Activated T-helper 17 cell treated with anti-CD3 and anti-CD28 coated beads, Interleukin-2, amount 50 U/mL, for 72 hours (primary cell): ENCODE results near the gene DUSP16. TPM values are rescaled to one million over a fixed set of nuclear protein-coding genes. Genes with fewer than 3 reads are reported as not detected.

Experiments used
- ATAC-seq: fragments of 150-1000 bp; cut with Tn5 transposase; replicated peaks from 2 replicates; pipeline ENCODE4 v1.10.0; 2021; ENCODE audit warnings: mild to moderate bottlenecking, moderate library complexity
- H3K27ac Mint-ChIP-seq: one replicate; pipeline ENCODE4 v1.8.0; 2022; ENCODE audit warnings: mixed read lengths
- H3K27me3 Mint-ChIP-seq: one replicate; pipeline ENCODE4 v1.8.0; 2022; ENCODE audit warnings: mixed read lengths
- H3K36me3 Mint-ChIP-seq: one replicate; pipeline ENCODE4 v1.8.0; 2022; ENCODE audit warnings: low read depth, mild to moderate bottlenecking, mixed read lengths
- H3K4me1 Mint-ChIP-seq: one replicate; pipeline ENCODE4 v1.8.0; 2022; ENCODE audit warnings: mixed read lengths
- H3K4me3 Mint-ChIP-seq: one replicate; pipeline ENCODE4 v1.8.0; 2022; ENCODE audit warnings: mild to moderate bottlenecking, mixed read lengths
- H3K9me3 Mint-ChIP-seq: one replicate; pipeline ENCODE4 v1.8.0; 2022; ENCODE audit warnings: mixed read lengths
- total RNA-seq, 2 donors: library from RNA; stranded (reverse); gene quantifications; one replicate each; pipeline ENCODE4 v1.2.3, GENCODE V29; 2022

Gene DUSP16
- total RNA-seq, 2 donors from 2014 or later = 68.8 to 125 TPM

DNA sequence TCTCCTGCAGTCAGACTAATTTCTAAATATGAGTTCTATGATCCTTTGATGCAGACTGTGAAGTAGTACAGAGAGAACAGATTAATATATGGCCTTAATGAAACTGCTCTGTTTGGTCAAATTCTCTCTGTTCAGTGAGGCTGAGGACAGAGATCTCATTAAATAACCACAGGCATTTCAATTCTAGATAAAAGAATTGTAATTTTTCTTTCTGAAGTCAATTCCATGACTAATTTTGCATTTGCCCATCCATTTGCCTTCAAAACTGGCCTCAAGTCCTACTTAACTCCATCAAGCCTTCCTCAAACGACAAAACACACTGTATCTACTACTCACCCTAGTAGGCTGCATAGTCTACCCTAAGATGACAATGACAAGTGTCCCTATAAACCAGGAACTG lies 67.1 kb downstream of the DUSP16 start:
- Mint-ChIP-seq H3K27ac (peak overlapping the region; percentile 29), H3K9me3 (no peaks in the 10 kb centered on the region), H3K4me3 (peak overlapping the region; percentile 41), H3K4me1 (peaks cover 21% of the 10 kb centered on the region), H3K36me3 (peaks cover 35% of the 10 kb centered on the region), H3K27me3 (no peaks in the 10 kb centered on the region)
- no peak for ATAC-seq

DNA sequence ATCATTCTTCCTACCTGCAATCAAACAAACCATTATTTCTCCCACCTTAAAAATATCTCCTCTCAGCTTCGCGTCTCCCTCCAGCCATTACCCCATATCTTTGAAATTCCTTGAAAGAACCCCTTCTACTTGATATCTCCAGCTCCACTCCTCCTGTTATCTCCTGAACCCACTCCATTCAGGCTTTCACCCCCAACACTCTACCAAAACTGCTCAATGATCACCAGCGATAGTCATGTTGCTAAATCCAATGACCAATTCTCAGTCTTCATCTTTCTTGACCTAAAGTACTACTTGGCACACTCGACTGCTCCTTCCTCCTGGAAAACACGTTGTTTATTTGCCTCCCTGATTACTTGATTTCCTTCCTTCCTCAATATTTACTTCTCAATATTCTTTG lies 70.1 kb downstream of the DUSP16 start:
- peaks cover 20% of the 10 kb centered on the region for H3K4me1 Mint-ChIP-seq
- ATAC-seq = no peak
- no peaks in the 10 kb centered on the region for H3K27me3 Mint-ChIP-seq

DNA sequence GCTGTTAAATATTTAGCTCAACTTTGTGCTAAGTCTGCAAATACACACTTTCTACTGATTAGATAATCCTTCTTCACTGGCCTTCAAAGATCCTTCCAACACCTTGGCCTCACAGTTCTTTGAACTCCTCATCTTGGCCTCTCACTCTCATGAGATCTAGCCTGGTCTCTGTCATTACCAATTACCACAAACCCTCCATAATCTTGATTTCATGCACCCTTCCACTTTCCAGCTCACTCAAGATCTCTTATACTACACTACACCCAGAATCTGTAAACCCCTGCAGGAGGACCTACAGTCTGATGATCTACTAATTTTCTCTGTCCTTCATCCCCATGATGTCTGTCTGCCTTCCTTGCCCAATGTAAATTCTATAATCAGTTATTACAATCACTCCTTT lies 71.1 kb downstream of the DUSP16 start:
- peaks cover 6% of the 10 kb centered on the region for H3K9me3 Mint-ChIP-seq
- peaks cover 27% of the 10 kb centered on the region for H3K4me1 Mint-ChIP-seq
- no peak overlapping the region for H3K4me3 Mint-ChIP-seq
- no peak overlapping the region for H3K27ac Mint-ChIP-seq
- H3K27me3 Mint-ChIP-seq = no peaks in the 10 kb centered on the region
- H3K36me3 Mint-ChIP-seq = no peaks in the 10 kb centered on the region
- peak; percentile 46 for ATAC-seq

More for the DNA sequence above, 70.1 kb downstream of the DUSP16 start:
- Mint-ChIP-seq H3K4me3 (no peak overlapping the region), H3K36me3 (peaks cover 6% of the 10 kb centered on the region), H3K9me3 (peaks cover 6% of the 10 kb centered on the region), H3K27ac (no peak overlapping the region)

DNA sequence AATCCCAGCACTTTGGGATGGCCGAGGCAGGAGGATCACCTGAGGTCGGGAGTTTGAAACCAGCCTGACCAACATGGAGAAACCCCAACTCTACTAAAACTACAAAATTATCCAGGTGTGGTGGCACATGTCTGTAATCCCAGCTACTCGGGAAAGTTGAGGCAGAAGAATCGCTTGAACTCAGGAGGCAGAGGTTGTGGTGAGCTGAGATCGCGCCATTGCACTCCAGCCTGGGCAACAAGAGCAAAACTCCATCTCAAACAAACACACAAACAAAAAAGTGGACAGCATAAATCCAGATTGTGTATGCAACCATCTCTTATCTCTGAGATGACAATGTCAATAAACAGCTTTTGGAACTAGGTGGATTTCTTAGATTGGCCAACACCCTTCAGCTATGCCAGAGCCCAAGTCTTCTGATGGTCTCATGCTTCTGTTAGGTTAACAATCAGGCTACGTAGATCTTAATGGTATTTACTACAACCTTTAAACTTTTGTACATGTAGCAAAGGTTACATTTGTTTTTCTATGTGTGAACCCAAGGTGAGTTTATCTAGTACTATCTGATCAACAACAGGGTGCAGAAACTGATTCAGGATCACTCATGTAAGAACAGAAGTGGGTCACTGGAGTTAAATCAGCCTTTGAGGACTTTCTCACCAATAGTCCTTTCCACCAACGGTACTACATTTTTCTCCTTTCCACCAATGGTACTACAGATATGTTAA lies 73.7 kb downstream of the DUSP16 start:
- no peaks in the 10 kb centered on the region for H3K36me3 Mint-ChIP-seq
- peak; percentile 64 for ATAC-seq
- H3K4me3 Mint-ChIP-seq = peak overlapping the region; percentile 85
- H3K27me3 Mint-ChIP-seq = no peaks in the 10 kb centered on the region
- H3K4me1 Mint-ChIP-seq = peaks cover 27% of the 10 kb centered on the region
- H3K27ac Mint-ChIP-seq = peak overlapping the region; percentile 92
- peaks cover 6% of the 10 kb centered on the region for H3K9me3 Mint-ChIP-seq

DNA sequence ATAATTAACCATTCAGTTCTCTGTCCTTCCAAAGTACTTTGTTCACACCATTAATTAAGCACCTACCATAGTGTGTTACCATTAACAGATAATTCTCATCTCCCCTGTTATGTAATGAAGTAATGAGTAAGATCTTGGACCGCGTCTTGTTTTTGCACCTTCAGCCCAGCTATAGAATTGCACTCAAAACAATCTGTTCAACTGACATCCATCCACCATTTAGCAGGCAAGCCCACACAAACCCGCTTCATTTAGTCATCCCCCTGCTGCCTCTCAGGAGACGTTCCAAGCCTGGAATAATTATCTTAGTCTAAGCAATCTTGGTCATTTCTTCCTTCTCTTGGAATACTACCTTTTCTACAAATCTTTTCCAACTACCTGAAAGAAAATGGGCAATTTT lies 74.4 kb downstream of the DUSP16 start:
- Mint-ChIP-seq H3K9me3 (peaks cover 6% of the 10 kb centered on the region), H3K4me3 (peak overlapping the region; percentile 85), H3K27me3 (no peaks in the 10 kb centered on the region), H3K27ac (peak overlapping the region; percentile 92), H3K36me3 (no peaks in the 10 kb centered on the region), H3K4me1 (peaks cover 32% of the 10 kb centered on the region)
- ATAC-seq = no peak

DNA sequence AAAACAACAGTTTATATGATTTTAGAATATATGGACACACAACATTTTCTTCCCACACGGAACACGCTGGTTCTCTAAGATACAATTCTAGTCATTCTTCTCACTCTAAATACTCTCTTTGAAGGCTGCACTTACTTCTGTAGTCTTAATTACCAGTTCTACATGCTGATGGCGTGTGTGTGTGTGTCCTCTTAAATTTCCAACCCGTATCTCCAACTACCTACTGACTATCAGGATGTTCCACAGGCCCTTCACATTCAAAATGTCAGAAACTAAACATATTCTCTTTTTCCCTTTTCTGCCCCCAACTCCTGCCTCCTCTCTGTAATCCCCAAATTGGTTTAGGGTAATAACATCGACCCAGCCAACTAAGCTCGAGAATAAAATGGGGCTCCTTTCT lies 75.2 kb downstream of the DUSP16 start:
- no peak for ATAC-seq
- peak overlapping the region; percentile 85 for H3K4me3 Mint-ChIP-seq
- peak overlapping the region; percentile 92 for H3K27ac Mint-ChIP-seq
- peaks cover 34% of the 10 kb centered on the region for H3K4me1 Mint-ChIP-seq
- H3K36me3 Mint-ChIP-seq = no peaks in the 10 kb centered on the region
- peaks cover 6% of the 10 kb centered on the region for H3K9me3 Mint-ChIP-seq
- no peaks in the 10 kb centered on the region for H3K27me3 Mint-ChIP-seq

DNA sequence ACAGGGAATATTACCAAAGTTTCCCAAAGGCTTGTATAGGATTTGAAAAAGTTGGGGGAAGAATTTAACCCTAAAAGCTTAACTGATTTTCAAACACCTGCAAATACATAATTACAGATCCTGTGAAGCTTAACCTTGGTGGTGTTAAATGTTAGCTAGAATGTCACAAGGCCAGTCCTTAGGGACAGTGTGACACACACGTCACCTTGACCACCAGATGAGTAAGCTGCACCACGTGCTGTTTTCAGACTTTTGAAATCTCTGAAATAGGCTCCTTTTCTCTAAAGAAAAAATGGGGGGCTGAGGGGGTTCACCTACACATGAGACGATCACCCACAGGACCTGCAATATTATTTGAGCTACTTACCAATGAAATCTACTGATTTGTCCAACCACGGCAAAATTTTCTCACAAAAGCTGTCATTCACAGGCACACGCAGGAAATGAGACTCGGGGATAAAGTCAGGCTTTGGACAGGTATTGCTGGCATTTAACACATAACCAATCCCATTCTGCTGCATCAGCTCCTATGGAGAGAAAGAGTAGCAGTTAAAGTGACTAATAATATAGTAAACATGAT lies 75.9 kb downstream of the DUSP16 start:
- peaks cover 41% of the 10 kb centered on the region for H3K4me1 Mint-ChIP-seq
- H3K27me3 Mint-ChIP-seq = no peaks in the 10 kb centered on the region

DNA sequence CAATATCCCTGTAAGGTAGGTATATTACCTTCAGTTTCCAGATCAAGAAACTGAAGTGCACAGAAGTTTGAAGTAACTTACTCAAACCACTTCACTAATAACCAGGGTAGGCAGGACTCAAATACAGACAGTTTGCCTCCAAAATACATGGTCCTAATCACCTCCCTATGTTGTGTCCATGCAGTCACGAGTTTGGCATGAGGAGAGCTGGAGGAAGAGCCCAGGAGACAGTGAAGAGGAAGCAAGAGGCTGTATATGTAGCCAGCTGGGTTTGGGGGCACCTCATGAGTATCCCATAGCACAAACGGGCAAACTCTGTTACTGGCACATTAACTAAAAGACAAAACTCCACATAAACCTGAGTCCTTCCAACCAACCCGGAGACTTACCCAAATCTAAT lies 79.2 kb downstream of the DUSP16 start:
- Mint-ChIP-seq H3K36me3 (no peaks in the 10 kb centered on the region), H3K27ac (peak overlapping the region; percentile 98), H3K4me1 (peaks cover 56% of the 10 kb centered on the region), H3K4me3 (peak overlapping the region; percentile 85), H3K27me3 (no peaks in the 10 kb centered on the region), H3K9me3 (peaks cover 6% of the 10 kb centered on the region)
- no peak for ATAC-seq

More for the DNA sequence above, 75.9 kb downstream of the DUSP16 start:
- peaks cover 6% of the 10 kb centered on the region for H3K9me3 Mint-ChIP-seq
- peak overlapping the region; percentile 92 for H3K27ac Mint-ChIP-seq
- peak; percentile 65 for ATAC-seq
- no peaks in the 10 kb centered on the region for H3K36me3 Mint-ChIP-seq
- H3K4me3 Mint-ChIP-seq = peak overlapping the region; percentile 85

DNA sequence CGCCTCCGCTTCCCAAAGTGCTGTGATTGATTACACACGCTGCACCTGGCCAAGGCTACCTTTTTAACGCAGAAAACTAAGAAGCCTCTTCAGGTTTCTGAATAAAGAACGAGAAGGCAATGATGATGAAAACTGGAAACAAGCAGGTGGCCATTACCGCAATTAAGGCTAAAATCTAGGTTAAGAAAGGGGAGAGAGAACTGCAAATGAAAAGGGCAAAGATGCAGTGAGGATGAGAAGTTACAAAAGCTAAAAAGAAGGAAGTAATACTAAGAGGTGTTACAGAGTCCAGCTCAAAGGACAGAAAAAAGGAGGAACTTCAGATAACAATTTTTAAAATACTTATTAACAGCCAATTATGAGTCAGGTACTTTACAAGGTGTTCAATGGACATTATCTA lies 79.7 kb downstream of the DUSP16 start:
- peak overlapping the region; percentile 98 for H3K27ac Mint-ChIP-seq
- no peak for ATAC-seq
- no peaks in the 10 kb centered on the region for H3K36me3 Mint-ChIP-seq
- peak overlapping the region; percentile 85 for H3K4me3 Mint-ChIP-seq
- H3K4me1 Mint-ChIP-seq = peaks cover 52% of the 10 kb centered on the region
- H3K27me3 Mint-ChIP-seq = no peaks in the 10 kb centered on the region
- H3K9me3 Mint-ChIP-seq = peaks cover 2% of the 10 kb centered on the region

DNA sequence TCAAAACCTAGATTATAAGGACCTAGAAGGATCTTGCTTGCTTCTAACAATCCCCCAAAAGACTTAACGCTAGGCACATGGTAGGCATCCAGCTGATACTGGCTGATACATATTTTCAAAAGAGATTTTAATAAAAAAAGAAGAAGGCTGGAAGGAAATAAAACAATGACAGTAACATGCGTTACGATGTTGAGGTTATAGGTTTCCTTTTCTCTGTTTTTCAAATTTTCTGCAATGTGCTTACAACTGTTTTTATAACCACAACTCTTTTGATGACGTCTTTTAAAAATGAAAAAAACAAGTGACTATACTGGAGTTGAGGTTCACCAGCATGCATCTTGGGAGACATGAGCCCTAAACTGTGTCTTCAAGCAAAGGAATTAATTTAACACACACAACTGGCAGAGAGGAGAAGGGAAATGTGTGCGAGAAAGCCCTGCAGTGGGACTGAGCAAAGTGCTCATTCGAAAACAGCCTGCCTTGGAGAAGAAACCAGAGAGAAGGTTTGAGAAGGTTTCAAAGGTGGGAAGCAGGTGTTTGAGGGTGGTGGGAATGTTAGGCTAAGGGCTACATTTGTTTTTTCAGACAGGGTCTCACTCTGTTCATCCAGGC lies 80.4 kb downstream of the DUSP16 start:
- H3K27ac Mint-ChIP-seq = peak overlapping the region; percentile 98
- ATAC-seq = peak; percentile 44
- H3K4me1 Mint-ChIP-seq = peaks cover 52% of the 10 kb centered on the region
- no peaks in the 10 kb centered on the region for H3K9me3 Mint-ChIP-seq
- no peaks in the 10 kb centered on the region for H3K36me3 Mint-ChIP-seq
- H3K4me3 Mint-ChIP-seq = peak overlapping the region; percentile 85
- no peaks in the 10 kb centered on the region for H3K27me3 Mint-ChIP-seq

DNA sequence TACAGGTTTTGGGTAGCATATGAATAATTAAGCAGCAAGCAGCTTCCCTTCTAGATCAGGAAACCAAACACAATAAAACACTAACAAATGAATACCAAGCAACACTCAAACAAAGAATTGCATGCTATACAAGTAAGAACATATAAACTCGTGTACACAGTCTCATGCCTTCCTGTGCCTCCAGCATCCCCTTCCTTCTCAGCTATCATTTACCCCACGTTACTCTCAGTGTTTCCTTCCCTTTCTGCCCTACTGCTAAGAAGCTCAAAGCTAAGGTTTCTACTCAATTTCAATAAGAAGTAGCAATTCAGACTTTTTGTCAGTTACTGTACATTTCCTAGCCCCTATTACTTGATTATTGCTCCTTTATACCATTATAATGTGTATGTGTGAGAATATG lies 81.0 kb downstream of the DUSP16 start:
- Mint-ChIP-seq H3K36me3 (no peaks in the 10 kb centered on the region), H3K9me3 (no peaks in the 10 kb centered on the region)

DNA sequence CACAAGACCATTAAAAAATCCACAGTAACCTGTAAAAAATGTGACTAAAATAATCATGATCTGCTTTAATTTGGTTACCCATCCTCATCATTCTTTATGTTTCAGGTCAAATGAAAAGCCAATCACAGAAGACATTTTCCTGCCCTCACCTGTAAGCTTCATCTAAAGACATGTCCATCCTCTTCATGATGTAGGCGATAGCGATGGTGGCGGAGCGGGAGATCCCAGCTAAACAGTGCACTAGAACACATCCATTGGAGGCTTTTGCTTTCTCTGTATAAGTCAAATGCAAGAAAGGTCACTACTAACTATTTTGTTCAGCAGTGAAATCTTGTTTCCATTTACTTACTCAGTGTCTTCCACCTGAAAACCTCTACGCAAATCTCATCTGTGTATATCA lies 82.6 kb downstream of the DUSP16 start:
- Mint-ChIP-seq H3K27ac (peak overlapping the region; percentile 98), H3K4me1 (peaks cover 55% of the 10 kb centered on the region), H3K36me3 (no peaks in the 10 kb centered on the region), H3K4me3 (peak overlapping the region; percentile 85), H3K9me3 (no peaks in the 10 kb centered on the region), H3K27me3 (no peaks in the 10 kb centered on the region)
- peak; percentile 5 for ATAC-seq

More for the DNA sequence above, 81.0 kb downstream of the DUSP16 start:
- peak overlapping the region; percentile 98 for H3K27ac Mint-ChIP-seq
- H3K4me3 Mint-ChIP-seq = peak overlapping the region; percentile 85
- H3K4me1 Mint-ChIP-seq = peaks cover 54% of the 10 kb centered on the region
- peak; percentile 51 for ATAC-seq
- no peaks in the 10 kb centered on the region for H3K27me3 Mint-ChIP-seq

DNA sequence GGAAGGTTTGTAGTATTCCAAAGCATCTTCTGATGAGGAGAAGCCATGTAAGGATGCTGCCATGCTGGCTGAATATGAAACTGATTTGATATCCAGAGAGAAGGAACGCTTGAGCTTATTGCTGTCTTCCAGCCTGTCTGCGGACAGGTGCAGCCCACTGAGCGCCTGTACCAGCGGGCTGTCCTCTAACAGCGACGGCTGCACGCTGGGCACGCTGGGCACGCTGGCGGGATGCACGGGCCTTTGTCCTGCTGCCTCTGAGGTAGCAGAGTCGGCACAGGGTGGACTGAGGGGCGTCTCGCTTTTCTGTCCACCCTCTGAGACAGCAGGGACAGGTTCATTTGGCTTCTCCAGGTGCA lies 85.2 kb downstream of the DUSP16 start:
- no peak for ATAC-seq
- no peaks in the 10 kb centered on the region for H3K27me3 Mint-ChIP-seq
- H3K4me3 Mint-ChIP-seq = peak overlapping the region; percentile 85
- H3K4me1 Mint-ChIP-seq = peaks cover 67% of the 10 kb centered on the region
- H3K27ac Mint-ChIP-seq = peak overlapping the region; percentile 98
- no peaks in the 10 kb centered on the region for H3K36me3 Mint-ChIP-seq
- H3K9me3 Mint-ChIP-seq = peaks cover 5% of the 10 kb centered on the region

DNA sequence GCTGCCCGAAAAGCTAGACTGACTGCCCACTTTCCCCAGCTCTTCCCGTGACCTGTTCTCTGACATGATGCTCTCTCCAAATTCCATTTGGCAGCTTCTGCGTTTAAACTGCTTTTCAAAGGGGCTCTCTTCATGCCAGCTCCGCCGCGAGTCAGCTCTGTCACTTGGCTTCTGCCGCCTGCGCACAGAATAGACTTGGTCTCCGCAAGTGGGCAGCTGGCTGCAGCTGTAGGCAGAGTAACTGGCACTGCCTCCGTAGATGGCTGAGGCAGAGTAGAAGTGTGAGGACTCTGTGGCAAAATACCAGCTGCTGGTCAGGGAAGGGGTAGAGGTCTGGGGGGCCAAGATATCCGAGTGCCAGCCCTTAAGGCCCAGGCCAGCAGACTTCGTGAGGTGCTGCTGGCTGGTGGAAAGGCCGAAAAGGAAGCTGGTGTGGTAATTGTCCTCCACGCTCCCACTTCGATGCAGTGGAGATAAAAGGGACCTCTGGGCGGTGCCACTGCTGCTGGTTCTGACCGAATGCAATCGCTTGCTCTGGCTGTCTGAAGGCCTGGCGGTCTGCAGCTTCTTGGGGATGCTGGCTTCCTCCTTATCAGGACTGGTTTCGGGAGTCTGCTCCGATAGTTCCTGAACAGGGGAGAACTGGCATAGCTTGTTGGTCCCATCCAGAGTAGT lies 85.7 kb downstream of the DUSP16 start:
- Mint-ChIP-seq H3K4me1 (peaks cover 62% of the 10 kb centered on the region), H3K9me3 (peaks cover 5% of the 10 kb centered on the region), H3K4me3 (peak overlapping the region; percentile 85), H3K27me3 (no peaks in the 10 kb centered on the region), H3K36me3 (peaks cover 2% of the 10 kb centered on the region), H3K27ac (peak overlapping the region; percentile 98)
- ATAC-seq = no peak
